Endothelial cell of umbilical vein (primary cell): ENCODE data around the gene SH3RF3. TPM values are rescaled to one million over a fixed set of nuclear protein-coding genes. Genes with fewer than 3 reads are reported as not detected.
A peak's percentile ranks its signal among the peaks of the same experiment; 100 is the strongest.

Experiments used
- BruUV-seq: library from RNA; stranded (reverse); fragments of 400-500 nt; replicated peaks from 2 replicates; lab custom pipeline; 2021; lab: Mats Ljungman, UMichigan
- CTCF ChIA-PET: fragments of 300-600, 350-600 bp; sonication (Branson Sonifier 250); formaldehyde crosslinking; loops from one replicate; lab custom pipeline; 2021; ENCODE audit warnings: antibody characterized with exemption, inconsistent platforms; lab: Charles Lee
- POLR2A ChIA-PET: fragments of 300-600, 350-600 bp; sonication (Branson Sonifier 250); formaldehyde crosslinking; loops from one replicate; lab custom pipeline; 2021; ENCODE audit warnings: antibody characterized with exemption, inconsistent platforms; lab: Charles Lee
- DNase-seq: peaks from one replicate; pipeline ENCODE4 v3.0.0-alpha.2; 2011; ENCODE audit warnings: low read depth, low spot score
- FAIRE-seq: peaks from 2 replicates; lab custom pipeline; 2011; peaks lifted over from hg19 to GRCh38; lab: Jason Lieb, UNC
- H2AFZ ChIP-seq: 2 replicates; pipeline ENCODE4 v1.6.0; 2012; ENCODE audit warnings: low read depth, low read length, control low read depth, inconsistent platforms
- H3K27ac ChIP-seq: 2 replicates; pipeline ENCODE4 v1.5.1; 2011; ENCODE audit warnings: low read depth, mild to moderate bottlenecking, control low read depth, low read length, moderate library complexity; ENCODE audit not compliant: insufficient read depth
- H3K27me3 ChIP-seq, 2 experiments: 2 replicates each; pipeline versions ENCODE4 v1.6.0 to v1.6.1; 2011; ENCODE audit warnings: low read length in 2 of 2, mixed read lengths in 1 of 2; ENCODE audit not compliant: control insufficient read depth in 2 of 2, insufficient read depth in 2 of 2
- H3K36me3 ChIP-seq, 2 experiments: 2 replicates in 1 of 2; 3 replicates in 1 of 2; pipeline ENCODE4 v1.5.1; 2011; ENCODE audit warnings: low read length in 2 of 2, mild to moderate bottlenecking in 1 of 2, moderate library complexity in 1 of 2; ENCODE audit not compliant: control insufficient read depth in 2 of 2, insufficient read depth in 2 of 2; ENCODE audit errors: extremely low read depth in 1 of 2
- H3K4me1 ChIP-seq: 3 replicates; pipeline ENCODE4 v1.5.1; 2011; ENCODE audit warnings: mild to moderate bottlenecking, low read length; ENCODE audit not compliant: control insufficient read depth, insufficient read depth; ENCODE audit errors: extremely low read depth
- H3K4me2 ChIP-seq: 2 replicates; pipeline ENCODE4 v1.6.1; 2011; ENCODE audit warnings: low read length, control low read depth, mixed read lengths; ENCODE audit not compliant: insufficient read depth
- H3K4me3 ChIP-seq, 3 experiments: fragments of 200-600 bp in 1 of 3; sonication (generic), shearing (Covaris generic) in 1 of 3; replicated peaks in 1 of 3; 2 replicates each; pipeline ENCODE4 v1.5.1; 2011 to 2016; ENCODE audit warnings: control low read depth in 3 of 3, low read length in 3 of 3, mild to moderate bottlenecking in 2 of 3, inconsistent platforms in 1 of 3, low read depth in 1 of 3, moderate library complexity in 1 of 3; ENCODE audit not compliant: insufficient read depth in 1 of 3
- H3K79me2 ChIP-seq: 2 replicates; pipeline ENCODE4 v1.6.0; 2012; ENCODE audit warnings: low read length, inconsistent platforms; ENCODE audit not compliant: control insufficient read depth, insufficient read depth
- H3K9ac ChIP-seq: replicated peaks from 2 replicates; pipeline ENCODE3; 2011; ENCODE audit warnings: low read length, control low read depth; ENCODE audit not compliant: insufficient read depth; ENCODE audit errors: extremely low read depth
- H3K9me1 ChIP-seq: replicated peaks from 3 replicates; pipeline ENCODE4 v1.6.0; 2011; ENCODE audit warnings: mild to moderate bottlenecking, low read length; ENCODE audit not compliant: control insufficient read depth, insufficient read depth; ENCODE audit errors: extremely low read depth
- H3K9me3 ChIP-seq: replicated peaks from 2 replicates; pipeline ENCODE4 v1.5.1; 2012; ENCODE audit warnings: low read length, inconsistent platforms; ENCODE audit not compliant: control insufficient read depth, insufficient read depth
- H4K20me1 ChIP-seq: replicated peaks from 2 replicates; pipeline ENCODE3; 2011; ENCODE audit warnings: mild to moderate bottlenecking, low read length; ENCODE audit not compliant: control insufficient read depth, insufficient read depth; ENCODE audit errors: extremely low read depth
- EZH2 ChIP-seq: IDR thresholded peaks from 2 replicates; pipeline ENCODE4 v1.6.1; 2012; ENCODE audit warnings: borderline replicate concordance, low read depth, mild to moderate bottlenecking, moderate library complexity, low read length, inconsistent platforms; ENCODE audit not compliant: severe bottlenecking
- FOS ChIP-seq: IDR thresholded peaks from 2 replicates; pipeline ENCODE4 v1.6.1; 2011; ENCODE audit warnings: mild to moderate bottlenecking, low read length, moderate library complexity, borderline replicate concordance; ENCODE audit not compliant: insufficient read depth
- GATA2 ChIP-seq: IDR thresholded peaks from 2 replicates; pipeline ENCODE4 v1.7.0; 2011; ENCODE audit warnings: low read depth, mild to moderate bottlenecking, moderate library complexity, mixed read lengths, low read length; ENCODE audit not compliant: insufficient read length, insufficient read depth
- JUN ChIP-seq: IDR thresholded peaks from 2 replicates; pipeline ENCODE4 v1.6.1; 2011; ENCODE audit warnings: borderline replicate concordance, low read depth; ENCODE audit not compliant: insufficient read length, insufficient read depth
- MAX ChIP-seq: IDR thresholded peaks from 2 replicates; pipeline ENCODE4 v1.6.1; 2011; ENCODE audit not compliant: insufficient read depth, insufficient read length
- MYC ChIP-seq: IDR thresholded peaks from one replicate; pipeline ENCODE4 v1.6.1; 2011; ENCODE audit warnings: mild to moderate bottlenecking, low read depth, low read length
- POLR2A ChIP-seq: IDR thresholded peaks from 2 replicates; pipeline ENCODE4 v1.6.1; 2012; ENCODE audit warnings: low read depth, mild to moderate bottlenecking, control low read depth, low read length
- POLR2AphosphoS5 ChIP-seq: IDR thresholded peaks from 2 replicates; pipeline ENCODE4 v1.6.1; 2012; ENCODE audit warnings: low read depth, mild to moderate bottlenecking, control low read depth, low read length, moderate library complexity; ENCODE audit not compliant: insufficient read depth
- dilution Hi-C: fragments of 300-500 bp; cut with MboI; formaldehyde crosslinking; loops from one replicate; pipeline ENCODE4 v1.15.0; 2019; ENCODE audit warnings: low sequenced_read_pairs; ENCODE audit not compliant: extremely low pct_ligation_motif_present
- intact Hi-C: fragments of 100-400 bp; cut with micrococcal nuclease; formaldehyde crosslinking; loops from one replicate; pipeline ENCODE4 v1.10.0; 2022
- polyA plus RNA-seq, 4 experiments: library from polyadenylated mRNA; depleted of rRNA in 3 of 4; stranded (reverse) in 3 of 4; unstranded in 1 of 4; fragments of >200 nt; gene quantifications; 2 replicates each; pipeline versions ENCODE4 v1.2.1 to v1.2.3, GENCODE V29; 2011 to 2012; ENCODE audit warnings: missing spikeins in 1 of 4
- total RNA-seq: library from RNA; stranded (reverse); gene quantifications from 2 replicates; pipeline ENCODE4 v1.2.3, GENCODE V29; 2021
- TF ChIP-seq, protein P1 (sequence below), 2 donors: IDR thresholded peaks; 1 replicate in 1 of 2; 2 replicates in 1 of 2; pipeline ENCODE4 v1.5.1; 2011; ENCODE audit warnings: low read length in 2 of 2, mild to moderate bottlenecking in 2 of 2, moderate library complexity in 2 of 2, control low read depth in 1 of 2, inconsistent platforms in 1 of 2, low read depth in 1 of 2; ENCODE audit not compliant: insufficient read depth in 1 of 2; ENCODE audit errors: extremely low read depth in 1 of 2

Gene SH3RF3
- total and polyA plus RNA-seq, 2 donors (not counting 3 experiments of a cell fraction or from before 2014, with no cell fraction given), result 3.8 to 14.7 TPM

DNA sequence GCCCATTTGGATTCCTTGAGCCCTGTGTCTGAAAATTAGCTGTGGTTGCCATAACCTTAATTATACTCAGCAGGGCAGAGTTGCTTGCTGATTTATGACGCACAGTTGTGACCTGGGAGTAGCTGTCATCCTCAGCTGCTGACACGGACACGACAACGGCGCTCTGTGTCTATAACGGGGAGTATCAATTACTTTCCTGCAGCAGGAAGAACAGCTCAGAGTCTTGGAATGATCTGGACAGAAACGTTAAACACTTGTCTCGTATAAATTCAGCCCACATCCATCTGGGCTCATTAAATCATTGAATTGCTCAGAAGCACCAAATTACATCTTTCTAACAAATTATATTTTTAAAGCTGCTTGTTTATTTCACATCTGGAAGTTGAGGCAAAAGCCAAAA, 368.5 kb downstream of the SH3RF3 start:
- H2AFZ ChIP-seq, result peak overlapping the region; percentile 78
- no peaks in the 10 kb centered on the region for H3K9me3 ChIP-seq
- peak overlapping the region; percentile 74 for H3K27ac ChIP-seq
- H3K36me3 ChIP-seq, result peaks cover 0 to 5% of the 10 kb centered on the region in 2 experiments
- no peaks in the 10 kb centered on the region for H3K27me3 ChIP-seq
- no TSS peak for BruUV-seq
- H3K79me2 ChIP-seq, result no peaks in the 10 kb centered on the region
- TF ChIP-seq POLR2AphosphoS5 (peak; percentile 58), FOS (peak; percentile 73), JUN (peak; percentile 37), GATA2 (no peak)
- H4K20me1 ChIP-seq, result no peaks in the 10 kb centered on the region
- no peaks in the 10 kb centered on the region for H3K9me1 ChIP-seq
- H3K4me1 ChIP-seq, result peaks cover 19% of the 10 kb centered on the region
- dilution Hi-C loops, result no loop called here
- intact Hi-C loops, result loop anchor here (1.0 to 5.0 kb wide), 2 partner anchors 10 to 165 kb away; no protein-coding TSS in a partner anchor
- no peak overlapping the region for H3K4me3 ChIP-seq
- ChIA-PET POLR2A (interaction anchor here (0.6 kb wide), 1 partner anchor 37 kb away, joined by 3 read pairs; no protein-coding TSS in a partner anchor), CTCF (interaction anchor here (0.7 to 3.5 kb wide), 8 partner anchors 8 to 370 kb away, joined by 3 to 30 read pairs (median 4); partner anchors contain the start of gene SH3RF3)
- peak; percentile 98 for FAIRE-seq
- peak; percentile 60 for DNase-seq
- peak overlapping the region; percentile 62 for H3K9ac ChIP-seq
- H3K4me2 ChIP-seq, result peak overlapping the region; percentile 70

GRCh38 chr2:109497911-109498870, 369.2 kb downstream of the SH3RF3 start:
- no peak overlapping the region for H3K4me3 ChIP-seq
- H4K20me1 ChIP-seq, result no peaks in the 10 kb centered on the region
- peak overlapping the region; percentile 74 for H3K27ac ChIP-seq
- BruUV-seq, result TSS peak; percentile 18
- H3K9ac ChIP-seq, result peak overlapping the region; percentile 62
- peaks cover 0 to under 1% of the 10 kb centered on the region in 2 experiments for H3K36me3 ChIP-seq
- no peaks in the 10 kb centered on the region for H3K79me2 ChIP-seq
- H3K9me1 ChIP-seq, result no peaks in the 10 kb centered on the region
- intact Hi-C loops (loop anchor here (1.0 to 5.0 kb wide), 2 partner anchors 11 to 166 kb away; no protein-coding TSS in a partner anchor), dilution Hi-C loops (no loop called here)
- H3K9me3 ChIP-seq, result no peaks in the 10 kb centered on the region
- peak overlapping the region; percentile 70 for H3K4me2 ChIP-seq
- peaks cover 19% of the 10 kb centered on the region for H3K4me1 ChIP-seq
- peak; percentile 33 for DNase-seq
- FAIRE-seq, result no peak
- CTCF ChIA-PET, result interaction anchor here (0.7 to 3.5 kb wide), 8 partner anchors 9 to 370 kb away, joined by 3 to 30 read pairs (median 4); partner anchors contain the start of gene SH3RF3
- POLR2A ChIA-PET, result interaction anchor here (0.6 kb wide), 1 partner anchor 36 kb away, joined by 3 read pairs; no protein-coding TSS in a partner anchor
- TF ChIP-seq EZH2 (no peak), POLR2A (no peak), POLR2AphosphoS5 (no peak), GATA2 (no peak), MYC (no peak), JUN (no peak), FOS (no peak), MAX (no peak)
- TF ChIP-seq, protein P1, sequence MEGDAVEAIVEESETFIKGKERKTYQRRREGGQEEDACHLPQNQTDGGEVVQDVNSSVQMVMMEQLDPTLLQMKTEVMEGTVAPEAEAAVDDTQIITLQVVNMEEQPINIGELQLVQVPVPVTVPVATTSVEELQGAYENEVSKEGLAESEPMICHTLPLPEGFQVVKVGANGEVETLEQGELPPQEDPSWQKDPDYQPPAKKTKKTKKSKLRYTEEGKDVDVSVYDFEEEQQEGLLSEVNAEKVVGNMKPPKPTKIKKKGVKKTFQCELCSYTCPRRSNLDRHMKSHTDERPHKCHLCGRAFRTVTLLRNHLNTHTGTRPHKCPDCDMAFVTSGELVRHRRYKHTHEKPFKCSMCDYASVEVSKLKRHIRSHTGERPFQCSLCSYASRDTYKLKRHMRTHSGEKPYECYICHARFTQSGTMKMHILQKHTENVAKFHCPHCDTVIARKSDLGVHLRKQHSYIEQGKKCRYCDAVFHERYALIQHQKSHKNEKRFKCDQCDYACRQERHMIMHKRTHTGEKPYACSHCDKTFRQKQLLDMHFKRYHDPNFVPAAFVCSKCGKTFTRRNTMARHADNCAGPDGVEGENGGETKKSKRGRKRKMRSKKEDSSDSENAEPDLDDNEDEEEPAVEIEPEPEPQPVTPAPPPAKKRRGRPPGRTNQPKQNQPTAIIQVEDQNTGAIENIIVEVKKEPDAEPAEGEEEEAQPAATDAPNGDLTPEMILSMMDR (IDR thresholded peaks at IDR 0.05; ENCODE audit: extremely low read depth in 1 of 2, insufficient read depth in 1 of 2, low read depth in 1 of 2, low read length in 2 of 2), result no peak
- H2AFZ ChIP-seq, result peak overlapping the region; percentile 78
- no peaks in the 10 kb centered on the region for H3K27me3 ChIP-seq
